NB4 (cell line): Measurements from ENCODE around the gene NOTUM.

Experiments used
- DNase-seq: peaks from one replicate; pipeline ENCODE4 v3.0.0; 2010; ENCODE audit warnings: low read depth
- H3K4me3 ChIP-seq: one replicate; pipeline ENCODE4 v1.5.1; 2011; ENCODE audit warnings: mild to moderate bottlenecking, low read depth, low read length, moderate library complexity
- MYC ChIP-seq: IDR thresholded peaks from 2 replicates; pipeline ENCODE4 v1.6.1; 2011; ENCODE audit warnings: low read depth, low read length
- POLR2A ChIP-seq: IDR thresholded peaks from 2 replicates; pipeline ENCODE4 v1.6.1; 2011; ENCODE audit warnings: mild to moderate bottlenecking; ENCODE audit not compliant: insufficient read length; ENCODE audit errors: extremely low read depth
- TF ChIP-seq, protein P1 (sequence below): IDR thresholded peaks from one replicate; pipeline ENCODE4 v1.5.1; 2012; ENCODE audit warnings: low read depth, low read length
- TF ChIP-seq, protein P2 (sequence below): IDR thresholded peaks from 2 replicates; pipeline ENCODE4 v1.6.1; 2011; ENCODE audit warnings: low read depth, low read length

NOTUM gene

DNA sequence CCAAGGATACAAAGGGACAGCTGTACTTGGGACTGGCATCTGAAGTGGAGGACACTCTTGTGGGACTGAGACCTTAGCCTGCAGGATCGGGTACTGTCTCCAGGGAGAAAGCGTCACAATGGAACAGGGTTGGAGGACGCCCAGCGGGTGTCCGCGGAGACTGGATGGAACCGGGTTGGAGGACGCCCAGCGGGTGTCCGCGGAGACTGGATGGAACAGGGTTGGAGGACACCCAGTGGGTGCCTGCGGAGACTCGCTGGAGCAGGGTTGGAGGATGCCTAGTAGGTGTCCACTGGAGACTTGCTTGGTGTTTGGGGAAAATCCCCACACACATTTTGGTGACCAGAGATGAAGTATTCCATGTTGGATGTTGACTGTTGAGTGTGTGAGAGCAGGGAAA, 13.8 kb downstream of the NOTUM start, which contains the start of gene MYADML2:
TSS of gene MYADML2 (minus strand) at position 45 of the 400 bp plus-strand sequence. CDS start 5,492 bp downstream, outside the sequence.
- TF ChIP-seq POLR2A (no peak), MYC (no peak)
- TF ChIP-seq, protein P1, sequence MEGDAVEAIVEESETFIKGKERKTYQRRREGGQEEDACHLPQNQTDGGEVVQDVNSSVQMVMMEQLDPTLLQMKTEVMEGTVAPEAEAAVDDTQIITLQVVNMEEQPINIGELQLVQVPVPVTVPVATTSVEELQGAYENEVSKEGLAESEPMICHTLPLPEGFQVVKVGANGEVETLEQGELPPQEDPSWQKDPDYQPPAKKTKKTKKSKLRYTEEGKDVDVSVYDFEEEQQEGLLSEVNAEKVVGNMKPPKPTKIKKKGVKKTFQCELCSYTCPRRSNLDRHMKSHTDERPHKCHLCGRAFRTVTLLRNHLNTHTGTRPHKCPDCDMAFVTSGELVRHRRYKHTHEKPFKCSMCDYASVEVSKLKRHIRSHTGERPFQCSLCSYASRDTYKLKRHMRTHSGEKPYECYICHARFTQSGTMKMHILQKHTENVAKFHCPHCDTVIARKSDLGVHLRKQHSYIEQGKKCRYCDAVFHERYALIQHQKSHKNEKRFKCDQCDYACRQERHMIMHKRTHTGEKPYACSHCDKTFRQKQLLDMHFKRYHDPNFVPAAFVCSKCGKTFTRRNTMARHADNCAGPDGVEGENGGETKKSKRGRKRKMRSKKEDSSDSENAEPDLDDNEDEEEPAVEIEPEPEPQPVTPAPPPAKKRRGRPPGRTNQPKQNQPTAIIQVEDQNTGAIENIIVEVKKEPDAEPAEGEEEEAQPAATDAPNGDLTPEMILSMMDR, result no peak
- TF ChIP-seq, protein P2, sequence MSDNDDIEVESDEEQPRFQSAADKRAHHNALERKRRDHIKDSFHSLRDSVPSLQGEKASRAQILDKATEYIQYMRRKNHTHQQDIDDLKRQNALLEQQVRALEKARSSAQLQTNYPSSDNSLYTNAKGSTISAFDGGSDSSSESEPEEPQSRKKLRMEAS, result no peak
- DNase-seq, result no peak
- H3K4me3 ChIP-seq, result no peak within 1 kb of the TSS

GRCh38 chr17:81944858-81945257, 16.1 kb downstream of the NOTUM start:
- TF ChIP-seq MYC (no peak), POLR2A (no peak)
- TF ChIP-seq, protein P1, result no peak
- TF ChIP-seq, protein P2, result no peak
- no peak overlapping the region for H3K4me3 ChIP-seq
- no peak for DNase-seq

DNA sequence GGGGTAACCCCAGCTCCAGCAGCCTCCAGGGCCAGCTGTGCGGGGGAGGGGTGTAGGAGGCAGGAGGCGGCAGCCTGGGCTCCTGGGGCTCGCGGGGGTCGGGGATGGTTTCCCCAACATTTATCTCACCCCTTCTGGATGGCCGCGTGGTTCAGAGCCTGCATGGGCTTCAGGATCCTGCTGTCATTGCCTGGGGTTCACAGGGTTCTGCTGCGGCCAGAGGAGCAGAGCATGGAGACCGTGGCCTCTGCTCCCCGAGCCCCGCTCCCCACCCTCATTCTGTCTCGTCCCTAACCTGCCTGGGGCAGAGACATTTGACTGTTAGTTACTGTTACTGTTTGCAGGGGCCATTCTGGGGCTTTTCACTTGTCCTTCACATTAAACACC, 18.8 kb downstream of the NOTUM start:
- TF ChIP-seq, protein P2, result no peak
- TF ChIP-seq POLR2A (no peak), MYC (no peak)
- TF ChIP-seq, protein P1, result no peak
- DNase-seq, result no peak
- H3K4me3 ChIP-seq, result no peak overlapping the region

- no peak overlapping the region for H3K4me3 ChIP-seq
- no peak for DNase-seq
- TF ChIP-seq, protein P1, result no peak
- TF ChIP-seq, protein P2, result no peak
- TF ChIP-seq MYC (no peak), POLR2A (no peak)
These were observed 19.4 kb downstream of the NOTUM start for GRCh38 chr17:81941484-81942166.

- no peak for DNase-seq
- no peak overlapping the region for H3K4me3 ChIP-seq
- TF ChIP-seq, protein P1, result no peak
- TF ChIP-seq, protein P2, result no peak
- TF ChIP-seq MYC (no peak), POLR2A (no peak)
These were observed 20.2 kb downstream of the NOTUM start for GRCh38 chr17:81940538-81941483.
